ENCODE measurements around the gene CLEC6A. TPM values are rescaled to one million over a fixed set of nuclear protein-coding genes. Genes with fewer than 3 reads are reported as not detected.

CLEC6A gene
- total RNA-seq, 1 experiment from 2014 or later: not detected

- H3K9me2 ChIP-seq (ENCODE audit: insufficient read depth): no peaks in the 10 kb centered on the region
- intact Hi-C loops (cut with micrococcal nuclease; ENCODE audit: unreplicated experiment): no loop called here
- no TSS peak for BruUV-seq (replicated peaks)
- H3K9me3 ChIP-seq (ENCODE audit: insufficient read depth, low read depth): no peaks in the 10 kb centered on the region
- H2AFZ ChIP-seq: no peak overlapping the region
- TF ChIP-seq EZH2 (IDR thresholded peaks at IDR 0.05; ENCODE audit: low read depth): no peak
- TF ChIP-seq CTCF (conservative IDR thresholded peaks at IDR 0.05): no peak
- ChIA-PET CTCF (no interaction called here), POLR2A (ENCODE audit: unreplicated experiment) (no interaction called here)
- no peaks in the 10 kb centered on the region for H3K79me2 ChIP-seq (ENCODE audit: low read depth)
- H3K27me3 ChIP-seq (ENCODE audit: insufficient read depth, low read depth): no peaks in the 10 kb centered on the region
- no peaks in the 10 kb centered on the region for H3K36me3 ChIP-seq (ENCODE audit: low read depth)
- no peaks in the 10 kb centered on the region for H3F3A ChIP-seq (ENCODE audit: insufficient read depth, low read depth)
- DNase-seq: no peak
- H4K20me1 ChIP-seq (ENCODE audit: insufficient read depth): no peaks in the 10 kb centered on the region
- H3K4me1 ChIP-seq (replicated peaks; ENCODE audit: insufficient read depth): no peaks in the 10 kb centered on the region
- no peak overlapping the region for H3K4me3 ChIP-seq
- H3K4me2 ChIP-seq: no peak overlapping the region
- no peak overlapping the region for H3K27ac ChIP-seq
Measured at GRCh38 chr12:8466241-8466640, 10.5 kb downstream of the CLEC6A start.

- DNase-seq: no peak
- BruUV-seq (replicated peaks): no TSS peak
- no peak for TF ChIP-seq CTCF (conservative IDR thresholded peaks at IDR 0.05)
- no peak for TF ChIP-seq EZH2 (IDR thresholded peaks at IDR 0.05; ENCODE audit: low read depth)
- CTCF ChIA-PET: no interaction called here
- Histone ChIP-seq H3K4me2 (no peak overlapping the region), H3K9me2 (ENCODE audit: insufficient read depth) (no peaks in the 10 kb centered on the region), H3K4me1 (replicated peaks; ENCODE audit: insufficient read depth) (no peaks in the 10 kb centered on the region), H3F3A (ENCODE audit: insufficient read depth, low read depth) (no peaks in the 10 kb centered on the region), H3K4me3 (no peak overlapping the region), H2AFZ (no peak overlapping the region), H4K20me1 (ENCODE audit: insufficient read depth) (no peaks in the 10 kb centered on the region), H3K27ac (no peak overlapping the region), H3K36me3 (ENCODE audit: low read depth) (no peaks in the 10 kb centered on the region), H3K9me3 (ENCODE audit: insufficient read depth, low read depth) (no peaks in the 10 kb centered on the region), H3K79me2 (ENCODE audit: low read depth) (no peaks in the 10 kb centered on the region), H3K27me3 (ENCODE audit: insufficient read depth, low read depth) (no peaks in the 10 kb centered on the region)
- POLR2A ChIA-PET (ENCODE audit: unreplicated experiment): no interaction called here
- intact Hi-C loops (cut with micrococcal nuclease; ENCODE audit: unreplicated experiment): no loop called here
Measured at GRCh38 chr12:8471090-8471489, 15.3 kb downstream of the CLEC6A start.

- Histone ChIP-seq H3K4me3 (no peak overlapping the region), H3K36me3 (ENCODE audit: low read depth) (no peaks in the 10 kb centered on the region), H3K9me2 (ENCODE audit: insufficient read depth) (no peaks in the 10 kb centered on the region), H3K79me2 (ENCODE audit: low read depth) (no peaks in the 10 kb centered on the region), H3K27ac (no peak overlapping the region), H2AFZ (no peak overlapping the region), H3K27me3 (ENCODE audit: insufficient read depth, low read depth) (0 out of 2 replicates have a peak, but pooled peaks cover 4% of the 10 kb centered on the region), H3K4me2 (no peak overlapping the region), H3K4me1 (replicated peaks; ENCODE audit: insufficient read depth) (no peaks in the 10 kb centered on the region), H3K9me3 (ENCODE audit: insufficient read depth, low read depth) (no peaks in the 10 kb centered on the region), H4K20me1 (ENCODE audit: insufficient read depth) (no peaks in the 10 kb centered on the region), H3F3A (ENCODE audit: insufficient read depth, low read depth) (no peaks in the 10 kb centered on the region)
- ChIA-PET POLR2A (ENCODE audit: unreplicated experiment) (no interaction called here), CTCF (no interaction called here)
- DNase-seq: no peak
- TF ChIP-seq CTCF (conservative IDR thresholded peaks at IDR 0.05) (no peak), EZH2 (IDR thresholded peaks at IDR 0.05; ENCODE audit: low read depth) (no peak)
- intact Hi-C loops (cut with micrococcal nuclease; ENCODE audit: unreplicated experiment): no loop called here
- BruUV-seq (replicated peaks): no TSS peak
Measured at GRCh38 chr12:8475508-8476203, 19.9 kb downstream of the CLEC6A start.

All from PC-9 (cell line).